Measurements from ENCODE around the gene LRIT2. TPM values are rescaled to one million over a fixed set of nuclear protein-coding genes. Genes with fewer than 3 reads are reported as not detected.
A peak's percentile ranks its signal among the peaks of the same experiment; 100 is the strongest.

Gene LRIT2
- total RNA-seq (not detected), total RNA-seq (0 to 0.06 (median 0) reads per million in 29 experiments)
- not detected for total RNA-seq (2013)

- H3K36me3 Mint-ChIP-seq = no peaks in the 10 kb centered on the region
Observed at GRCh38 chr10:84225427-84226173, at the start of gene LRIT2. LRIT2 (minus strand) TSS chr10:84225544; CDS start chr10:84225520, 24 bp downstream.

GRCh38 chr10:84270708-84271107 is 45.4 kb upstream of the LRIT2 start:
- WGBS (ENCODE audit: insufficient coverage) = no CpG with 5 or more reads among the region's 1 CpG
- ChIA-PET POLR2A (interaction anchor here in 1 of 2 donors (0.6 kb wide), 1 partner anchor 63 kb away, joined by 4 read pairs; no protein-coding TSS in a partner anchor), CTCF (no interaction called here)
- Mint-ChIP-seq H3K4me1 (peaks cover 10 to 12% (median 11%) of the 10 kb centered on the region in 3 donors), H3K4me3 (no peak overlapping the region), H3K27ac (peak overlapping the region; percentile 47 to 60), H3K36me3 (no peaks in the 10 kb centered on the region), H3K27me3 (peaks cover 0 to 2% of the 10 kb centered on the region in 2 donors), H3K9me3 (no peaks in the 10 kb centered on the region)
- Histone ChIP-seq H3K4me3 (ENCODE audit: control insufficient read depth in 1 of 2, extremely low read depth in 1 of 2, low read length in 1 of 2) (no peak overlapping the region), H3K4me1 (ENCODE audit: control insufficient read depth in 1 of 2, extremely low read depth in 1 of 2, insufficient read depth in 2 of 2, low read length in 2 of 2) (peaks cover 0 to 3% of the 10 kb centered on the region in 2 experiments), H3K36me3 (ENCODE audit: control insufficient read depth in 2 of 2, extremely low read depth in 1 of 2, insufficient read depth in 1 of 2, low read length in 1 of 2) (no peaks in the 10 kb centered on the region), H3K27ac (ENCODE audit: low read length) (no peak overlapping the region), H3K9me3 (no peaks in the 10 kb centered on the region), H3K27me3 (replicated peaks in 1 of 2; ENCODE audit: control insufficient read depth in 2 of 2, extremely low read depth in 1 of 2, insufficient read depth in 2 of 2, low read length in 1 of 2) (no peaks in the 10 kb centered on the region)
- DNase-seq (no peak), ATAC-seq (replicated peaks in 1 of 4) (peak in 2 of 4 experiments; percentile 13 to 22)

More at GRCh38 chr10:84225427-84226173, at the start of gene LRIT2:
- no peak within 1 kb of the TSS for H3K27ac ChIP-seq (ENCODE audit: low read length)
- Mint-ChIP-seq H3K27me3 (peaks cover 33 to 39% of the 10 kb centered on the region in 2 donors), H3K9me3 (no peaks in the 10 kb centered on the region), H3K27ac (no peak within 1 kb of the TSS), H3K4me3 (no peak within 1 kb of the TSS), H3K4me1 (no peaks in the 10 kb centered on the region)
- no peak for DNase-seq
- H3K4me1 ChIP-seq (ENCODE audit: control insufficient read depth in 1 of 2, extremely low read depth in 1 of 2, insufficient read depth in 2 of 2, low read length in 2 of 2) = no peaks in the 10 kb centered on the region
- no peak for ATAC-seq (replicated peaks in 1 of 4)
- peaks cover 4 to 22% of the 10 kb centered on the region in 2 experiments for H3K27me3 ChIP-seq (replicated peaks in 1 of 2; ENCODE audit: control insufficient read depth in 2 of 2, extremely low read depth in 1 of 2, insufficient read depth in 2 of 2, low read length in 1 of 2)
- CTCF ChIA-PET = interaction anchor here in 1 of 2 donors (1.2 kb wide), 1 partner anchor 9 kb away, joined by 3 read pairs; no protein-coding TSS in a partner anchor
- no peaks in the 10 kb centered on the region for H3K9me3 ChIP-seq
- POLR2A ChIA-PET = no interaction called here
- WGBS (ENCODE audit: insufficient coverage) = 61% methylated on average over 4 of the region's 6 CpGs
- H3K36me3 ChIP-seq (ENCODE audit: control insufficient read depth in 2 of 2, extremely low read depth in 1 of 2, insufficient read depth in 1 of 2, low read length in 1 of 2) = no peaks in the 10 kb centered on the region
- H3K4me3 ChIP-seq (ENCODE audit: control insufficient read depth in 1 of 2, extremely low read depth in 1 of 2, low read length in 1 of 2) = no peak within 1 kb of the TSS

DNA sequence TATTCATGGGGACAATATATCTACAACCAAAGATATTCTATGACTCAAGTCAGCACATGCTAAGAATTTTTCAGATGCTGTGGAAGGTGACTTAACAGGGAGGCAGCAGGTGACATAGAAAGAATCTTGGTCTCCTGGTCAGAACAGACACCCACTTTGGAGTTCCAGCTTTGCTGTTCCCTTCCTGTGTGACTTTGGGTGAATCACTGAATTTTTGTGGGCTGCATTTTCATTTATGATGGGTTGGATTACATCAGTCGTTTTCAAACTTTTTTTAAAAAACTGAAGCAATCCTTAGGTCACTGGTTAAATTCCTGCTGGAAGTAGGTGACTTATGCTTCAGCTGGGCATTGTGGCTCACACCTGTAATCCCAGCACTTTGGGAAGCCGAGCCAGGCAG is 44.4 kb upstream of the LRIT2 start:
- Histone ChIP-seq H3K4me3 (ENCODE audit: control insufficient read depth in 1 of 2, extremely low read depth in 1 of 2, low read length in 1 of 2) (no peak overlapping the region), H3K9me3 (no peaks in the 10 kb centered on the region), H3K36me3 (ENCODE audit: control insufficient read depth in 2 of 2, extremely low read depth in 1 of 2, insufficient read depth in 1 of 2, low read length in 1 of 2) (no peaks in the 10 kb centered on the region), H3K4me1 (ENCODE audit: control insufficient read depth in 1 of 2, extremely low read depth in 1 of 2, insufficient read depth in 2 of 2, low read length in 2 of 2) (peaks cover 0 to 5% of the 10 kb centered on the region in 2 experiments), H3K27ac (ENCODE audit: low read length) (no peak overlapping the region), H3K27me3 (replicated peaks in 1 of 2; ENCODE audit: control insufficient read depth in 2 of 2, extremely low read depth in 1 of 2, insufficient read depth in 2 of 2, low read length in 1 of 2) (peaks cover 0 to 4% of the 10 kb centered on the region in 2 experiments)
- ChIA-PET CTCF (interaction anchor here in 1 of 2 donors (0.6 to 1.2 kb wide), 2 partner anchors 7 to 27 kb away, joined by 3 read pairs; no protein-coding TSS in a partner anchor), POLR2A (no interaction called here)
- Mint-ChIP-seq H3K9me3 (no peaks in the 10 kb centered on the region), H3K27ac (no peak overlapping the region), H3K27me3 (no peaks in the 10 kb centered on the region), H3K36me3 (no peaks in the 10 kb centered on the region), H3K4me3 (no peak overlapping the region), H3K4me1 (peaks cover 10 to 12% (median 11%) of the 10 kb centered on the region in 3 donors)
- 63% methylated on average over 2 of the region's 2 CpGs for WGBS (ENCODE audit: insufficient coverage)
- DNase-seq (no peak), ATAC-seq (replicated peaks in 1 of 4) (no peak)

- H3K27me3 ChIP-seq (replicated peaks in 1 of 2; ENCODE audit: control insufficient read depth in 2 of 2, extremely low read depth in 1 of 2, insufficient read depth in 2 of 2, low read length in 1 of 2) = peaks cover 0 to 7% of the 10 kb centered on the region in 2 experiments
- Mint-ChIP-seq H3K9me3 (no peaks in the 10 kb centered on the region), H3K36me3 (no peaks in the 10 kb centered on the region), H3K27ac (no peak overlapping the region), H3K4me1 (peaks cover 10 to 16% (median 11%) of the 10 kb centered on the region in 3 donors), H3K27me3 (peaks cover 3 to 4% of the 10 kb centered on the region in 2 donors), H3K4me3 (no peak overlapping the region)
- H3K4me3 ChIP-seq (ENCODE audit: control insufficient read depth in 1 of 2, extremely low read depth in 1 of 2, low read length in 1 of 2) = no peak overlapping the region
- CTCF ChIA-PET = interaction anchor here (0.5 to 1.2 kb wide), 3 partner anchors 8 to 245 kb away, joined by 3 to 5 read pairs (median 3); no protein-coding TSS in a partner anchor
- peaks cover 0 to 7% of the 10 kb centered on the region in 2 experiments for H3K4me1 ChIP-seq (ENCODE audit: control insufficient read depth in 1 of 2, extremely low read depth in 1 of 2, insufficient read depth in 2 of 2, low read length in 2 of 2)
- no peaks in the 10 kb centered on the region for H3K36me3 ChIP-seq (ENCODE audit: control insufficient read depth in 2 of 2, extremely low read depth in 1 of 2, insufficient read depth in 1 of 2, low read length in 1 of 2)
- DNase-seq (no peak), ATAC-seq (replicated peaks in 1 of 4) (no peak)
- no peak overlapping the region for H3K27ac ChIP-seq (ENCODE audit: low read length)
- H3K9me3 ChIP-seq = no peaks in the 10 kb centered on the region
- no CpG with 5 or more reads among the region's 1 CpG for WGBS (ENCODE audit: insufficient coverage)
- POLR2A ChIA-PET = no interaction called here
Observed at GRCh38 chr10:84269162-84269561, 43.8 kb upstream of the LRIT2 start.

DNA sequence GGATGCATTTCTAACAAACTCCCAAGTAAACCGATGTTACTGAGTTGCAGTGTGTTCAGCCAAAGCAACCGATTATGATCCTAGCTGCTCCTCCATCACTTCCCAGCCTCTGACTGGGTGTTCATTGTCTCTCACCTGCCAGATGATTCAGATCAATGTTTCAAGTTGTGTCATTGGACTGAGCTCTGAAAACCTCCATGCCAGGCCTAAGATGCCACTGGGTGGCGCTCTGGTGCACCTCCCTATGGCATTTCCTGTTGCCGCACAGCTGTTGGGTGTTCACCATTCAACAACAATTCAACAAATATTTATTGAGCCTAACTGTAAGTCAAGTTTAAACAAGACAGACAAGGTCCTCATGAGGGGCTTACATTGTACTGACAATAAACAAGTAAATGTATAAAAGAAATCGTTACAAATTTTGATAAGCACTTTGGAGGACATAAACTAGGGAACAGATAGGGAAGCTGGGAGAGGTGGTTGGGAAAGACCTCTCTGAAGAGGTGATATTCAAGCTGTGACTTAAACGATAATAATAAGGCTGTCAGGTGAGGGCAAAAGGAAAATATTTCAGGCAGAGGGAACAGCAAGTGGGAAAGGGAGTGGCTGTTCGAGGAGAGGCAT is 42.3 kb upstream of the LRIT2 start:
- Histone ChIP-seq H3K36me3 (ENCODE audit: control insufficient read depth in 2 of 2, extremely low read depth in 1 of 2, insufficient read depth in 1 of 2, low read length in 1 of 2) (no peaks in the 10 kb centered on the region), H3K27me3 (replicated peaks in 1 of 2; ENCODE audit: control insufficient read depth in 2 of 2, extremely low read depth in 1 of 2, insufficient read depth in 2 of 2, low read length in 1 of 2) (peaks cover 0 to 16% of the 10 kb centered on the region in 2 experiments), H3K9me3 (no peaks in the 10 kb centered on the region), H3K27ac (ENCODE audit: low read length) (no peak overlapping the region), H3K4me3 (ENCODE audit: control insufficient read depth in 1 of 2, extremely low read depth in 1 of 2, low read length in 1 of 2) (no peak overlapping the region), H3K4me1 (ENCODE audit: control insufficient read depth in 1 of 2, extremely low read depth in 1 of 2, insufficient read depth in 2 of 2, low read length in 2 of 2) (peaks cover 0 to 7% of the 10 kb centered on the region in 2 experiments)
- Mint-ChIP-seq H3K4me1 (peaks cover 10 to 16% (median 11%) of the 10 kb centered on the region in 3 donors), H3K27ac (peak overlapping the region in 1 of 2 donors; percentile 36), H3K36me3 (no peaks in the 10 kb centered on the region), H3K4me3 (no peak overlapping the region), H3K27me3 (peaks cover 14 to 15% of the 10 kb centered on the region in 2 donors), H3K9me3 (no peaks in the 10 kb centered on the region)
- 64% methylated on average over 5 of the region's 7 CpGs for WGBS (ENCODE audit: insufficient coverage)
- CTCF ChIA-PET = interaction anchor here (0.5 to 5.9 kb wide), 15 partner anchors 43 to 273 kb away, joined by 3 to 93 read pairs (median 4); no protein-coding TSS in a partner anchor
- DNase-seq (peak; percentile 31 to 77 (median 62)), ATAC-seq (replicated peaks in 1 of 4) (peak; percentile 31 to 68 (median 54))
- POLR2A ChIA-PET = interaction anchor here in 1 of 2 donors (0.5 to 0.9 kb wide), 3 partner anchors 67 to 131 kb away, joined by 3 to 4 read pairs (median 3); no protein-coding TSS in a partner anchor

- CTCF ChIA-PET = interaction anchor here (1.0 to 5.9 kb wide), 6 partner anchors 8 to 272 kb away, joined by 3 to 93 read pairs (median 4); partner anchors contain the start of gene CCSER2 (in 1 of the 2)
- H3K27me3 ChIP-seq (replicated peaks in 1 of 2; ENCODE audit: control insufficient read depth in 2 of 2, extremely low read depth in 1 of 2, insufficient read depth in 2 of 2, low read length in 1 of 2) = peaks cover 0 to 33% of the 10 kb centered on the region in 2 experiments
- Mint-ChIP-seq H3K27me3 (peaks cover 24 to 25% of the 10 kb centered on the region in 2 donors), H3K27ac (no peak overlapping the region), H3K4me3 (no peak overlapping the region), H3K36me3 (no peaks in the 10 kb centered on the region), H3K9me3 (no peaks in the 10 kb centered on the region), H3K4me1 (peaks cover 6 to 11% (median 7%) of the 10 kb centered on the region in 3 donors)
- POLR2A ChIA-PET = no interaction called here
- 89% methylated on average over 4 of the region's 4 CpGs for WGBS (ENCODE audit: insufficient coverage)
- H3K4me1 ChIP-seq (ENCODE audit: control insufficient read depth in 1 of 2, extremely low read depth in 1 of 2, insufficient read depth in 2 of 2, low read length in 2 of 2) = peaks cover 0 to 7% of the 10 kb centered on the region in 2 experiments
- H3K36me3 ChIP-seq (ENCODE audit: control insufficient read depth in 2 of 2, extremely low read depth in 1 of 2, insufficient read depth in 1 of 2, low read length in 1 of 2) = no peaks in the 10 kb centered on the region
- no peak for ATAC-seq (replicated peaks in 1 of 4)
- H3K9me3 ChIP-seq = no peaks in the 10 kb centered on the region
- DNase-seq = no peak
- H3K4me3 ChIP-seq (ENCODE audit: control insufficient read depth in 1 of 2, extremely low read depth in 1 of 2, low read length in 1 of 2) = no peak overlapping the region
- no peak overlapping the region for H3K27ac ChIP-seq (ENCODE audit: low read length)
Observed at GRCh38 chr10:84265418-84265817, 40.1 kb upstream of the LRIT2 start.

All from T-cell (primary cell).